Measurements from ENCODE around the gene CEACAM21. TPM values are rescaled to one million over a fixed set of nuclear protein-coding genes. Genes with fewer than 3 reads are reported as not detected.

CEACAM21 gene
- total RNA-seq, 1 experiment from 2014 or later, result 0.35 TPM

DNA sequence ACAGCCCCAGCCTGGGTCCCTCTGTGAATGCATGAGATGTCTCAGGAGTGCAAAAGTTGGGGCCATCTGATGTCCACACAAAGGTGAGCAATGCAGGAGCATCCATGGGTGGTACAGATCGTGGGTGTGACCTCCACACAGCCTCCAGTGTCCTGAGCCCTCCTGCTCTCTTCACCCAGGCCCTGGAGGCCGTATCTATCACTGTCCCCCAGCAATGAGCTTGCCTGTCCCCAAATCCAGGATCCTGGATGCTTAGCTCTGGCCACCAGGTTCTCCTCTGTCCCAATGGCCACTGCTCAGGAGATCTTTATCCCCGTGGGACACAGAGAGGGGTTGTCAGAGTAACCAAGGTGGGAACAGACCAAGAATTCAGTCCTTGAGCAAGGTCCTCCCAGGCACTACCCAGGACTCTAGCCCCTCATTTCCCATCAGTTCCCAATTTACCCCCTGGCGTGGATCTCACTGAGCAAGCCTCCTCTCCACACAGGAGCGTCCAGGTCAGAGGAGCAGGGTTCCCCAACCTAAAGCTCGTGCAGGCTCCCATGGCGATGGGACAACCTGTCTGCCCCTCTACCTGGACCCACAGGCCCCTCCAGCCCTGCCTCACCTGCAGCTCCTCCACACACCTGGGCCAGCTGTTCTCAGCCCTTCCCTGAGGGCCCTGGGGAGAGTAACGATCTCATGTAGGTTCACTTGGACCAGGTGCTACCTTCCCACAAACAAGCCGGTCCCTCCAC, 11.3 kb downstream of the CEACAM21 start:
- DNase-seq (ENCODE audit: low spot score) (no peak), ATAC-seq (no peak)
- POLR2A ChIA-PET, result no interaction called here
- H3K36me3 Mint-ChIP-seq, result peaks cover 16% of the 10 kb centered on the region
- H3K27ac Mint-ChIP-seq, result no peak overlapping the region
- peaks cover 37% of the 10 kb centered on the region for H3K9me3 Mint-ChIP-seq
- no peaks in the 10 kb centered on the region for H3K4me1 Mint-ChIP-seq
- no peak for TF ChIP-seq JUN (CRISPR knock-in tag; IDR thresholded peaks at IDR 0.05)
- TF ChIP-seq, protein P1, sequence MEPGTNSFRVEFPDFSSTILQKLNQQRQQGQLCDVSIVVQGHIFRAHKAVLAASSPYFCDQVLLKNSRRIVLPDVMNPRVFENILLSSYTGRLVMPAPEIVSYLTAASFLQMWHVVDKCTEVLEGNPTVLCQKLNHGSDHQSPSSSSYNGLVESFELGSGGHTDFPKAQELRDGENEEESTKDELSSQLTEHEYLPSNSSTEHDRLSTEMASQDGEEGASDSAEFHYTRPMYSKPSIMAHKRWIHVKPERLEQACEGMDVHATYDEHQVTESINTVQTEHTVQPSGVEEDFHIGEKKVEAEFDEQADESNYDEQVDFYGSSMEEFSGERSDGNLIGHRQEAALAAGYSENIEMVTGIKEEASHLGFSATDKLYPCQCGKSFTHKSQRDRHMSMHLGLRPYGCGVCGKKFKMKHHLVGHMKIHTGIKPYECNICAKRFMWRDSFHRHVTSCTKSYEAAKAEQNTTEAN (CRISPR knock-in tag; IDR thresholded peaks at IDR 0.05), result no peak
- TF ChIP-seq TP53 (CRISPR knock-in tag; IDR thresholded peaks at IDR 0.05), result no peak
- no peak for TF ChIP-seq GABPB1 (CRISPR knock-in tag; IDR thresholded peaks at IDR 0.05)
- TF ChIP-seq, protein P2, sequence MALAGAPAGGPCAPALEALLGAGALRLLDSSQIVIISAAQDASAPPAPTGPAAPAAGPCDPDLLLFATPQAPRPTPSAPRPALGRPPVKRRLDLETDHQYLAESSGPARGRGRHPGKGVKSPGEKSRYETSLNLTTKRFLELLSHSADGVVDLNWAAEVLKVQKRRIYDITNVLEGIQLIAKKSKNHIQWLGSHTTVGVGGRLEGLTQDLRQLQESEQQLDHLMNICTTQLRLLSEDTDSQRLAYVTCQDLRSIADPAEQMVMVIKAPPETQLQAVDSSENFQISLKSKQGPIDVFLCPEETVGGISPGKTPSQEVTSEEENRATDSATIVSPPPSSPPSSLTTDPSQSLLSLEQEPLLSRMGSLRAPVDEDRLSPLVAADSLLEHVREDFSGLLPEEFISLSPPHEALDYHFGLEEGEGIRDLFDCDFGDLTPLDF (CRISPR knock-in tag; IDR thresholded peaks at IDR 0.05), result no peak
- no peak for TF ChIP-seq GTF2I (CRISPR knock-in tag; conservative IDR thresholded peaks at IDR 0.05)
- peaks cover 58% of the 10 kb centered on the region for H3K27me3 Mint-ChIP-seq (ENCODE audit: low read depth)
- CTCF ChIA-PET, result no interaction called here
- H3K4me3 Mint-ChIP-seq, result no peak overlapping the region

DNA sequence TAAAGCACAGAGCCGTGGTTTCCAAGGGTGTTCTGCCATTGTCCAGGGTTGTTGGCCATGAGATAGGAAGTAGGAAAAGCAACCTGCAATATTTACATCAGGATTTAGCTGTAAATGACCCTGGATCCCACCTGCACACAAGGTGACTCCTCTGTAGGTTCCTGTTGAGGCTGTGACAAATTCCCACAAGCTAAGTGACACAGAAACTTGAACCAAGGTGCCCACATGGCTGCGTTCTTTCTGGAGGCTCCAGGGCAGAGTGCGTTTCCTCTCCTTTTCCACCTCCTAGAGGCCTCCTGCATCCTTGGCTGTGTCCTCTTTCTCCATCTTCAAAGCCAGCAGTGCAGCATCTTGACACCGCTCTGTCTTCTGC, 11.9 kb downstream of the CEACAM21 start:
- Mint-ChIP-seq H3K9me3 (peaks cover 33% of the 10 kb centered on the region), H3K4me1 (no peaks in the 10 kb centered on the region), H3K4me3 (no peak overlapping the region), H3K27me3 (ENCODE audit: low read depth) (peaks cover 61% of the 10 kb centered on the region), H3K27ac (no peak overlapping the region), H3K36me3 (peaks cover 12% of the 10 kb centered on the region)
- no peak for TF ChIP-seq FOXP1 (CRISPR knock-in tag; IDR thresholded peaks at IDR 0.05; ENCODE audit: borderline replicate concordance)
- DNase-seq (ENCODE audit: low spot score) (no peak), ATAC-seq (no peak)
- ChIA-PET CTCF (interaction anchor here (0.6 to 1.0 kb wide), 4 partner anchors 17 to 119 kb away, joined by 3 to 6 read pairs (median 4); no protein-coding TSS in a partner anchor), POLR2A (interaction anchor here (0.5 kb wide), 1 partner anchor 311 kb away, joined by 3 read pairs; no protein-coding TSS in a partner anchor)

DNA sequence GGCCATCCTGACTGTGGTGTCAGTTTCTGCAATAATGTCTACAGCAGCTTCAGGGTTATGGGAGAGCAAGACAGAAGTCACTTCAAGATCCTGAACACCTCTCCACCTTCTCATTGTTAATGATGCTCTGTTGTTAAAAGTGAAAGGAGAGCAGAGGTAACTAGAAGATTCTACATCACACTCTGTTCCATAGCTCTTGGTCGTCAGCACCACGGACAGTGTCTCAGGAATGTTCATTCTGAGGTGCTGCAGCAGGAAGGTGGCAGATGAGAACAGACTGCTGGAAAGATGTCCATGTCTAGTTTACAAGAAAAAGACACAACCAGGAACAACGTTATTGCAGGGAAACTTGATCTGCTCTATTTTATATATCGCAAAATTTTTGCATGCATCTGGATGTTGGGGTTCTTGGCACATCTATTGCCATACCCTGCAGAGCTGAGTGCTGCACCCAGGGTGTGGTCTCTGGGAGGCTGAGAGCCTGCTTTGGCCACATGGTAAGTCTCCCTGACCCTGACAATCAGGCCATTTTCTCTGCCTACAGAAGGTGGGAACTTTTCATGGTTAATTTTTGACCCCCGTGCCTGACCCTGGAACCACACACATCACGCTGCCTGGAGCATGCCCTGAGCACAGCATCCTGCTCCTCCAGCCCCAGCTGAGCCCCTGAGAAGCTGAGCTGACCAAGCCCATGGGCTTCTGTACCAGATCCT, 12.7 kb downstream of the CEACAM21 start:
- Mint-ChIP-seq H3K4me3 (no peak overlapping the region), H3K36me3 (peaks cover 3% of the 10 kb centered on the region; the same call in 1 of the 2 replicates), H3K27ac (no peak overlapping the region), H3K27me3 (ENCODE audit: low read depth) (peaks cover 61% of the 10 kb centered on the region), H3K9me3 (peaks cover 25% of the 10 kb centered on the region), H3K4me1 (no peaks in the 10 kb centered on the region)
- ChIA-PET CTCF (interaction anchor here (0.6 to 1.0 kb wide), 4 partner anchors 18 to 118 kb away, joined by 3 to 6 read pairs (median 4); no protein-coding TSS in a partner anchor), POLR2A (interaction anchor here (0.5 kb wide), 1 partner anchor 311 kb away, joined by 3 read pairs; no protein-coding TSS in a partner anchor)
- ATAC-seq, result peak; percentile 36; the same call in 1 of the 2 replicates
- peak; percentile 69 for DNase-seq (ENCODE audit: low spot score)
- TF ChIP-seq TEAD1 (CRISPR knock-in tag; IDR thresholded peaks at IDR 0.05) (peak; percentile 34; the same call in 1 of the 2 replicates), TEAD4 (CRISPR knock-in tag; IDR thresholded peaks at IDR 0.05) (peak; percentile 89; the same call in 1 of the 2 replicates)
- TF ChIP-seq, protein P3, sequence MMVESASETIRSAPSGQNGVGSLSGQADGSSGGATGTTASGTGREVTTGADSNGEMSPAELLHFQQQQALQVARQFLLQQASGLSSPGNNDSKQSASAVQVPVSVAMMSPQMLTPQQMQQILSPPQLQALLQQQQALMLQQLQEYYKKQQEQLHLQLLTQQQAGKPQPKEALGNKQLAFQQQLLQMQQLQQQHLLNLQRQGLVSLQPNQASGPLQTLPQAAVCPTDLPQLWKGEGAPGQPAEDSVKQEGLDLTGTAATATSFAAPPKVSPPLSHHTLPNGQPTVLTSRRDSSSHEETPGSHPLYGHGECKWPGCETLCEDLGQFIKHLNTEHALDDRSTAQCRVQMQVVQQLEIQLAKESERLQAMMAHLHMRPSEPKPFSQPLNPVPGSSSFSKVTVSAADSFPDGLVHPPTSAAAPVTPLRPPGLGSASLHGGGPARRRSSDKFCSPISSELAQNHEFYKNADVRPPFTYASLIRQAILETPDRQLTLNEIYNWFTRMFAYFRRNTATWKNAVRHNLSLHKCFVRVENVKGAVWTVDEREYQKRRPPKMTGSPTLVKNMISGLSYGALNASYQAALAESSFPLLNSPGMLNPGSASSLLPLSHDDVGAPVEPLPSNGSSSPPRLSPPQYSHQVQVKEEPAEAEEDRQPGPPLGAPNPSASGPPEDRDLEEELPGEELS (CRISPR knock-in tag; IDR thresholded peaks at IDR 0.05), result peak; percentile 72; the same call in 1 of the 2 replicates
- TF ChIP-seq, protein P4, sequence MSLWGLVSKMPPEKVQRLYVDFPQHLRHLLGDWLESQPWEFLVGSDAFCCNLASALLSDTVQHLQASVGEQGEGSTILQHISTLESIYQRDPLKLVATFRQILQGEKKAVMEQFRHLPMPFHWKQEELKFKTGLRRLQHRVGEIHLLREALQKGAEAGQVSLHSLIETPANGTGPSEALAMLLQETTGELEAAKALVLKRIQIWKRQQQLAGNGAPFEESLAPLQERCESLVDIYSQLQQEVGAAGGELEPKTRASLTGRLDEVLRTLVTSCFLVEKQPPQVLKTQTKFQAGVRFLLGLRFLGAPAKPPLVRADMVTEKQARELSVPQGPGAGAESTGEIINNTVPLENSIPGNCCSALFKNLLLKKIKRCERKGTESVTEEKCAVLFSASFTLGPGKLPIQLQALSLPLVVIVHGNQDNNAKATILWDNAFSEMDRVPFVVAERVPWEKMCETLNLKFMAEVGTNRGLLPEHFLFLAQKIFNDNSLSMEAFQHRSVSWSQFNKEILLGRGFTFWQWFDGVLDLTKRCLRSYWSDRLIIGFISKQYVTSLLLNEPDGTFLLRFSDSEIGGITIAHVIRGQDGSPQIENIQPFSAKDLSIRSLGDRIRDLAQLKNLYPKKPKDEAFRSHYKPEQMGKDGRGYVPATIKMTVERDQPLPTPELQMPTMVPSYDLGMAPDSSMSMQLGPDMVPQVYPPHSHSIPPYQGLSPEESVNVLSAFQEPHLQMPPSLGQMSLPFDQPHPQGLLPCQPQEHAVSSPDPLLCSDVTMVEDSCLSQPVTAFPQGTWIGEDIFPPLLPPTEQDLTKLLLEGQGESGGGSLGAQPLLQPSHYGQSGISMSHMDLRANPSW (CRISPR knock-in tag; conservative IDR thresholded peaks at IDR 0.05; ENCODE audit: low read depth), result no peak

All from WTC11 (cell line).